Upper lobe of left lung (tissue), 4 donors: ENCODE data around the gene FBXO41.

Source experiments
- POLR2A ChIP-seq, 4 donors: fragments of 450-650 bp; IDR thresholded peaks; one replicate each; pipeline ENCODE4 v1.5.1; 2016 to 2017; ENCODE audit warnings: antibody characterized with exemption in 4 of 4, mild to moderate bottlenecking in 2 of 4
- TF ChIP-seq, protein P1 (sequence below), 6 experiments: fragments of 450-650 bp in 4 of 6; fragments of 200-600 bp in 2 of 6; sonication (generic) in 2 of 6; IDR thresholded peaks; one replicate each; pipeline ENCODE4 v1.5.1; 2016 to 2019; ENCODE audit warnings: antibody characterized with exemption in 6 of 6

DNA sequence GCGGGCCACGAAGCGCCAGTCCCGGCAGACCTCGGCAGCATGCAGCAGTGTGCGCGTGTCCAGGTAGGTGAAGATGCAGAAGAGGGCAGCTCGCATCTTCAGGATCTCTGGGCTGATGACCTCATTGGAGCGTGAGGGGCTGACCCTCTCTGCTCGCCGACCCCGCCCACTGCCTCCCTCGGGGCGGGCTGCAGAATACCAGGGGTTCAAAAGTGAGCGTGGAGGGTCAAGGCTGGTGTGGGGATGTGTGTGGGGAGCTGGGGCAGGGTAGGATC is 20.0 kb downstream of the FBXO41 start:
- TF ChIP-seq, protein P1, sequence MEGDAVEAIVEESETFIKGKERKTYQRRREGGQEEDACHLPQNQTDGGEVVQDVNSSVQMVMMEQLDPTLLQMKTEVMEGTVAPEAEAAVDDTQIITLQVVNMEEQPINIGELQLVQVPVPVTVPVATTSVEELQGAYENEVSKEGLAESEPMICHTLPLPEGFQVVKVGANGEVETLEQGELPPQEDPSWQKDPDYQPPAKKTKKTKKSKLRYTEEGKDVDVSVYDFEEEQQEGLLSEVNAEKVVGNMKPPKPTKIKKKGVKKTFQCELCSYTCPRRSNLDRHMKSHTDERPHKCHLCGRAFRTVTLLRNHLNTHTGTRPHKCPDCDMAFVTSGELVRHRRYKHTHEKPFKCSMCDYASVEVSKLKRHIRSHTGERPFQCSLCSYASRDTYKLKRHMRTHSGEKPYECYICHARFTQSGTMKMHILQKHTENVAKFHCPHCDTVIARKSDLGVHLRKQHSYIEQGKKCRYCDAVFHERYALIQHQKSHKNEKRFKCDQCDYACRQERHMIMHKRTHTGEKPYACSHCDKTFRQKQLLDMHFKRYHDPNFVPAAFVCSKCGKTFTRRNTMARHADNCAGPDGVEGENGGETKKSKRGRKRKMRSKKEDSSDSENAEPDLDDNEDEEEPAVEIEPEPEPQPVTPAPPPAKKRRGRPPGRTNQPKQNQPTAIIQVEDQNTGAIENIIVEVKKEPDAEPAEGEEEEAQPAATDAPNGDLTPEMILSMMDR (IDR thresholded peaks at IDR 0.05) = no peak
- TF ChIP-seq POLR2A (IDR thresholded peaks at IDR 0.05) = no peak
